GM12892 (cell line): ENCODE measurements around the gene ZNF519.

Experiments
- POLR2A ChIP-seq: IDR thresholded peaks from 2 replicates; pipeline ENCODE4 v1.6.1; 2011; ENCODE audit warnings: low read depth, low read length, control low read depth
- POLR2AphosphoS5 ChIP-seq: IDR thresholded peaks from 2 replicates; pipeline ENCODE4 v1.6.1; 2011; ENCODE audit warnings: low read depth, low read length, control low read depth

GRCh38 chr18:14104906-14105748 is 27.1 kb downstream of the ZNF519 start:
- no peak for TF ChIP-seq POLR2A
- no peak for TF ChIP-seq POLR2AphosphoS5
